Measurements from ENCODE around the gene CORIN.
"Not testable (repeated sequence)": the region's sequence is repeated elsewhere in the genome, so short reads cannot be mapped to it uniquely, and the experiment has no call there.

CORIN gene

GRCh38 chr4:47553329-47554125 is 284.3 kb downstream of the CORIN start:
- DNase-seq: no peak

GRCh38 chr4:47551682-47552081 is 286.2 kb downstream of the CORIN start:
- DNase-seq: no peak

DNA sequence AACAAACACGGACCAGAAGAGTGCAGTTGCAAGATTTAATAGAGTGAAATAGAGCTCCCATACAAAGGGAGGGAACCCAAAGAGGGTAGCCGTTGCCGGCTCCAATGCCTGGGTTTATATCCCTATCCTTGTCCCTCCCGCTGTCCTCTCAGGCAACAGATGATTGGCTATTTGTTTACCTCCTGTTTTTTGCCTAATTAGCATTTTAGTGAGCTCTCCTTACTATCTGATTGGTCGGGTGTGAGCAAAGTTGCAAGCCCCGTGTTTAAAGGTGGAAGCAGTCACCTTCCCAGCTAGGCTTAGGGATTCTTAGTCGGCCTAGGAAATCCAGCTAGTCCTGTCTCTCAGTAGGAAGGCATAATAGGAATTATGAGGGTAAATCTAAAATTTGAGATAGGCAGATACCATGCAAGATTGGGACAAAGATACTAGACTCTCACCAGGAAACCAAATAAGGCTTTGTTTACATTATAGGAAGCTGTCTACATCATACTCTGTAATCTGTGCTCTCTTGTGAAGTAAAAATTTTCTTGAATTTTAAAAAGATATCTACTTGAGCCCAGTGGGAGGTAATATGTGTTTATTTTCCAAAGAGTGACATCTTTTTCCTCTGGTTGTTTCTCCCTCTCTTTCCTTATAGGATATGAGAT is 286.8 kb downstream of the CORIN start:
- no peak for DNase-seq

GRCh38 chr4:47550357-47550756 is 287.5 kb downstream of the CORIN start:
- DNase-seq: not testable (repeated sequence)
